ENCODE data around the gene HELZ2.

HELZ2 gene

DNA sequence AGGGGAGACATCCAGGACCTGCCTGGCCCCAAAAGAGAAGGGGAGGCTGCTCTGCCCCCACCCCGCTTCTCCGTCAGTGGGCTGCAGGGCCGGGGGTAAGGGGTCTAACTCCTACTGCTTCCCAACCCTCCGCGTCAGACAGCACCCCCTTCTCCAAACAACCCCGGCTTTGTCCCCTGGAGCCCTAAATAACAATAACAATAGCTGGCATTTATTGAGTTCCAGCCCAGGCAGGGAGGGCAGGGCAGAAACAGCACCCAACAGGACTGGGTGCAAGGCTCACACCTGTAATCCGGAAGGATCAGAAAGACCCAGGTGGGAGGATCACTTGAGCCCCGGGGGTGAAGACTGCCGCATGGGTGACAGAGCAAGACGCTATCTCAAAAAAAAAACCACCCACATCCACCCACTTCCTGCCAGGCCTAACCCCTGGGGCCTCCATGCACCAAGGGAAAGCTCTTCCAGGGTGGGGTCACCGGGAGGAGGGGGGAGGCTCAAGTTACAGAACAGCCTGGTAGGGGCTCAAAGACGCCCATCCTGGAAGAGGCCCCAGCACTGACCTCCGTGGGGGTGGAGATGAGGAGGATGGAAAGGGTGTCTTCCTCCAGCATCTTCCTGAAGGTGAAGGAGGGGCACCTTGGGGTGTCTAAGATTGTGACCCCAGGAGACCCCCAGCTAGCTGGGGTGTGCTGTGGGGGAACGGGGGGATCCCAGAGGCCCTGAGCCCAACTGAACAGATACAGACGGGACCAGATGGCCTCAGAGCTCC is 21.4 kb downstream of the HELZ2 start:
- no peak for DNase-seq (ENCODE audit: low read depth, low spot score)

DNA sequence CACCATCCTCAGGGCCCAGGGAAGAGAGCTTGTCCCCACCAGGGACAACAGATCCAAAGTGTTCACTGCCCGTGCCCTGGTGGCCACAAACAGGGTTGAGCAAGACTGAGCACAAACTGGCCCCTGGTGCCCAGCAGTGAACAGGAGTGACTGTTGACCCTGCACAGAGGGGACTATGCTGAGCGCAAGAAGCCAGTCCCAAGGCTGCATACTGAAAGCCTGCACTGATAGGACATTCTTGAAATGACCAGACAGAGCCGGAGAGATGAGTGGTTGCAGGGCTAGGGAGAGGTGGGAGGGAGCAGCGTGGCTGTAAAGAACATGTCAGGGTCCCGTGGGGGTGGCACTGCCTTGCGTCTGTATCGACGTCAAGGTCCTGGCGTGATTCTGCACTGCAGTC is 23.0 kb downstream of the HELZ2 start:
- DNase-seq (ENCODE audit: low read depth, low spot score), result no peak

DNA sequence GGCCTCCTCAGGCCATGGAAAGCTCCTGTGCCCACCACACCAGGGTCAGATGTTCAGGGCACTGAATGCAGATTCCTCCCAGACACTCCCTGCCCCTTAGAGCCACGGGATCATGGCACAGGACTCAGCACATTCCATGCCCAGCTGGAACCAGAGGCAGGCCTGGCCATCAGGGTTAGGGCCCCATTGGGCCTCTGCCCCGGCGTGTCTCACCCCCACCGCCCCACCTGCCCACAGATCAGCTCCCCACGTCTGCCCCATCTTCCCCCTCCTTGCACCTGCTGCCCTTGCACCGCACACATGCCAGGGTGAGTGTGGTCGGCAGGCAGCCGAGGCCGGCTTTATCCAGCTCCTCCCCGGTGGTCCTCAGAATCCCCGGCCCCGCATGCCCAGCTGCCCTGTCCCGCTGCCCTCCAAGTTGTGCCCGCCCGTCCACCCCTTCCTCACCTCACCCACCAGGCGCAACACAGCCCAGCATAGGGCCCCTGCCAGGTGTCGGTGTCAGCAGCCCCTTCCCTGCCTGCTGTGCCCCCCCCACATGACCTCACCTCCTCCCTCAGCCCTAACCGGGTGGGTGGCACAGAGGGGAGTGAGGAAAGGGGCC is 24.3 kb downstream of the HELZ2 start:
- no peak for DNase-seq (ENCODE audit: low read depth, low spot score)

DNA sequence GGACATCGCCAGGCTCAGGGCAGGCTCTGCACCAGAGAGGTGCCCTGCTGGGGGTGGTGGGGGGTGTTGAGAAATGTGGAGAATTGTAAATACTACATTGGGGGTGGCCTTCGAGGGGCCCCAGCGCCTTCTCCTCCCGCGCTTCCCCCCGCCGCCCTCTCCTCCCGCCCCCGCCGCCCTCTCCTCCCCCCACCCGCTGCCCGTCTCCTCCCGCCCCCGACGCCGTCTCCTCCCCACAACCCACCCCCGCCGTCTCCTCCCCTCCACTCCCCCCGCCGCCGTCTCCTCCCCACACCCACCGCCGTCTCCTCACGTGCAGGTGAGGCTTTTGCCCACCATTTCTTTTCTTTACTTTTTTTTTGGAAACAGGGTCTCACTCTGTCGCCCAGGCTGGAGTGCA is 25.0 kb downstream of the HELZ2 start:
- no peak for DNase-seq (ENCODE audit: low read depth, low spot score)

DNA sequence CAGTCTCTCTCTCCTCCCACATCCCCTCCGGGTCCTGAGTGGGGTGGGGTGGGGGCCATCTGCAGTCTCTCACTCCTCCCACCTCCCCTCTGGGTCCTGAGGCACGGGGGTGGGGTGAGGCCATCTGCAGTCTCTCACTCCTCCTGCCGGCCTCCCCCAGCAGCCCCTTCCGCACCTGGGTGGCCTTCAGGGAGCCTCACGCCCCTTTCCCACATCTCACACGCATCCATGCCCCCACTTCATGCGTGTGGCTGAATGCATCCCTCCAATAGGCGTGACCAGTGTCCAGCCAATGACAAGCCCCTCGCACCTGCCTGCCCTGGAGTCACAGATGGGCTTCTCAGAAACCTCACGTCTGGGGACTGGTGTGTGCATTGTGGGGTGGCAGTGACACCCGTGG is 25.5 kb downstream of the HELZ2 start:
- DNase-seq (ENCODE audit: low read depth, low spot score), result no peak

DNA sequence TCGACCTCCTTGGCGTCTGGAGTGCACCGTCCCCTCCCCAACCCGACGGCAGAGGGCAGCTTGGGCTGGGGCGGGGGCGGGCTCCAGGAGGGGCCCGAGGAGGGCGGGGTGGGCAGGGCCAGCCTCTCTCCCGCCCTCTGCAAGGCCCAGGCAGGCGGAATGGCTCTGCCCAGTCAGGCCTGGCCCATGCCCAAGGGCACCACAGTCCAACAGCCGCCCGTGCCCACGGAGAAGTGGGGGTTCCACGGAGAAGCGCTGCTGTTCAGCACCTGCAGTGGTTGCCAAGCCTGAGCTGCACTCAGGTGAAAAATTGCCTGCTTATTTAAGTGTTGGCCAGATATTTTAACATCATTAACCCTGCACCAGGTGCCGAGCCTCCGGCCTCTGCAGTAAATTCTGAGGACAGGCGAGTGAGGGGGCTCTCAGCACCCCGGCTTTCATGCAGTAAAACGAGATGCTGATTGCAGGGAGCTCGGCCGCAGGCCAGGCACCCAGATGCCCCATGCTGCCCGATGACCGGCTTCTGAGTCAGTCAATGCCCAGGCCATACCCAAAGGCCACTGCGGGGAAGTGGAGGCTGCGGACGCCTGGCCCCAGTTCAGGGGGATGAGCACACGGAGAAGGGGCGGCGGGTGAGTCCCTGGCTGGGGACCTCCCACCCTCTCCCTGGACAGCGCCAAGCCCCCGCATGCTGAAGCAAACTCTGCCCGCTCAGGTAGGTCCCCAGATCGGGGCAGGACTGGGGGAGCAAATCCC is 26.1 kb downstream of the HELZ2 start, which contains the start of gene SRMS:
SRMS (minus strand) TSS at position 25 of the 756 bp plus-strand sequence. CDS start 286 bp downstream, outside the sequence.
- DNase-seq (ENCODE audit: low read depth, low spot score), result no peak

DNA sequence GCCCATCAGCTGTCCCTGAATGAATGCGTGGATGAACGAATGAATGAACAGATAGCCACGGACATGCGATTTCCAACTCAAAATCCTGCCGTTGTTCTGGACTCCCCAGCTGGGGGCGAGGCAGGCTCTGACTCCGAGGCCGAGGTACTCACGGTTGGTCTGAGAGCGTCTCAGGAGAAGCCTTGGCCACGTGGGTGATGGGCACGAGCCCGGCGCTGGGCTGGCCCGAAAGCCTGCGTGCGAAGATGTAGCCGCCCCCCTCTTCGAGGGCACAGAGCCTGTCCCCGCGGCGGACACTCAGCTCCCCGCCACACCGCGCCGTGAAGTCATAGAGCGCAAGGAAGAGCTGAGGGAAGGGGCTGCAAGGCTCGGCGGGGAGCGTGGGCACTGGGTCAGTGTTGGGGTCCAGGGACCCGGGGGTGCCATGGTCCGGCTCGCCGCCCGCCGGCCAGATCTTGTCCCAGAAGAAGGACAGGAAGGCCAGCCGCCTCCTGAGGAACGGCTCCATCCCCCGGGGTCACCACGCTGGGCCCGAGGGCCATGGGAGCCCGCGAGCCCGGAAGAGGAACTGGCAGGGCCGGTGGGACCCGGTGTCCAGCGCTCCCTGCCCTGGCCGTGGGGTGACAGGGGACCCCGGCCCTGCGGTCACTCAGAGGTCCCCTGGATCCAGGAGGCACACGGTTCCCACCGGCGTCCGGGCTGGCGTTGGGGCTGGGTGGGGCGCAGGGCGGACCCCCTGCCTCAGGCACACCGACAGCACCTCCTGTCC is 26.9 kb downstream of the HELZ2 start:
- no peak for DNase-seq (ENCODE audit: low read depth, low spot score)

DNA sequence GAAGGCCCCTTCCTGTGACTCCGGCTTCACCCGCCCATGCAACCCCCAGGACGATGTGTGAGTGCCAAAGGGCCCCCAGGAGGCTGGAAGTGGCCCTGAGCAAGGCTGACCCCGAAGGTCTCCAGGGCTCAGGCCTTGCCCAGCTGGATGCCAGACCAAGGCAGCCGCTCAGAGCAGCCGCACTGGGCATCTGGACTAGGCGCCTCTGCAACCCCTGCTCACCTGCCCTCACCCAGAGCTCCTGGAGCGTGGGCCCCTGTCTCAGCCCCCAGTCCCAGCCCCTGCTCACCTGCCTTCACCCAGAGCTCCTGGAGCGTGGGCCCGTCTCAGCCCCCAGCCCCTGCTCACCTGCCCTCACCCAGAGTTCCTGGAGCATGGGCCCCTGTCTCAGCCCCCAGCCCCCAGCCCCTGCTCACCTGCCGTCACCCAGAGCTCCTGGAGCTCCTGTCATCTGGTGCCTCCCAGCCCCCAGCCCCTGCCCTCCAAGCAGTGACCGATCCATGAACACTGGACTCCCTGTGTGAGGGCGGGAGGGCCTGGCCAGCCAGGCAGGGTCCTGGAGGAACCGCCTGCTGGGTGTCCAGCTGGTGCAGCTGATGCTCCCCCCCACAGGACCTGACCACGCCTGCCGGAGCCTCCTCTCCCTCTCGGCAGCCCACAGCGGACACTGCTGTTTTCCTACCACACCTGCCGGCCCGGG is 27.6 kb downstream of the HELZ2 start:
- DNase-seq (ENCODE audit: low read depth, low spot score), result no peak

DNA sequence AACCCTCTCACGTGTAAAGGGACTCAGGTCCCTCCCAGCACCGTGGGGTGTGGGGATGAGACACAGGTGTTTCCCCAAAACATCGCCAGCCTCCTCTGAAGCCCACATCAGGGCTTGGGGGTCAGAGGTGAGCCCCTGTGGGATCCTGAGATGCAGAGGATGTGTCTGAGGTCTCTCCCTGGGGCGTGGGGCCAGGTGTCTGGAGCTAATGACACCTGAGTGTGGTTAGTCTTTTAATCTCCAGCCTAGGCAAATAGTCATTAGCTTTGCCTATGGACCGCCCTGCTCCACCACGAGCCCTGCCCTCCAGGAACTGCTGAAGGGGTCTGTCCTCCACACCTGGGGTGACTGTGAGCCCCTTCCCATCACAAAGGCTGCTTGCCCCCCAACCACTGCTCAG is 28.2 kb downstream of the HELZ2 start:
- DNase-seq (ENCODE audit: low read depth, low spot score), result no peak

DNA sequence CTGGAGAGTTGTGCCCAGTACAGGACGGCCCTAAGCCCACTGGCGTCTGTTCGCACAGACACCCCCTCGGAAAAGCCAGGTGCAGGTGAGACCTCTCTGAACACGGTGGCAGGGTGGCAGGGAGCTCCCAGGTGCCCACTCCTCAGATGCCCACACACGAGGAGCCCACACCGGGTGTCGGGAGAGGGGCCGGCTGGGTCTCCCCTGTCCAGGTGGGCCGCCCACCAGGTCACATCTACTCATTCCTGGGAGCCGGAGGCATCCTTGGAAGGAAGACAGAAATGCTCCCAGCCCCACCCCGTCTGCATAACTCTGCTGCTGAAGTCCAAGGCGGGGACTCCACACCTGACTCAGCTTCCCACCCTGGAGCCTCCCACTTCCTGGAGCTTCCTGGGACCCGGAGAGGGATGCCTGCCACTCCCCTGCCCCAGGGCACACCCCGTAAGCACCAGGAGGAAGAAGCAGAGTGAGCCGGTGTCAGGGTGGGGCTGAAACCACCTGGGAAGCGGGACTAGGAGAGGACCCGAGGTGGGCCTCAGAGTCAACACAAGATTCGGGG is 29.0 kb downstream of the HELZ2 start:
- no peak for DNase-seq (ENCODE audit: low read depth, low spot score)

DNA sequence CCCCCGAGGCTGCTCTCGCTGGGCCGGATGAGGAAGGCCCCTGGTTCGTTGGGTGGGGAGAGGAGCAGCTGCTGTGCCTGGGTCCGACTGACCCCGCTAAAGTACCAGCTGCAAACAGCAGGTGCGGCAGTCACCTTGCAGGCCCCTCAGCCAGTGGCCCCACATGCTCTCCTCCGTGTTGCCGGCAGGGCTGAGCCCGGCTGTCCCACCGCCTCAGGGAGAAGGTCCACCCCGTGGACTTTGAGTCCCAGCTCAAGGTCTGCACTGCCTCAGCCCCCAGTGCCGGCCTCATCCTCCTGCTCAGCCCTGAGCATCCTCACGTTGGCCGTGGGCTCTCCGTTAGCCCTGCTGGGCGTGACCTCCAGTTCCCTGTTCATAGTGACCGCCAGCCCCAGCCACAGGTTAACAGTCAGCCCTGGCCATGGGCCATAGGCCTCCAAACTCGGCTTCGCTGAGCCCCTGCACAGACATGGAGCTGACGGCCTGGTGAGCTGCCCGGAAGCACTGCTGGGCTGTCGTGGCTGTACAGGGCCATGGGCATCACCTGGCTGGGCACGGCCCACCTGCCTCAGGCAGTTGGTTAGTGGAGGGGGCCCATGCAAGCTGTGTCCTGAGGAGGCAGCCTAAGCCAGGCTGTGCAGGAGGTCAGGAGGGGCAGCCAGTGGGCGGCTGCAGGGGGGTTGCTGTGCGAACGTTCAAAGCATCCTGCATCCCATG is 29.6 kb downstream of the HELZ2 start:
- no peak for DNase-seq (ENCODE audit: low read depth, low spot score)

DNA sequence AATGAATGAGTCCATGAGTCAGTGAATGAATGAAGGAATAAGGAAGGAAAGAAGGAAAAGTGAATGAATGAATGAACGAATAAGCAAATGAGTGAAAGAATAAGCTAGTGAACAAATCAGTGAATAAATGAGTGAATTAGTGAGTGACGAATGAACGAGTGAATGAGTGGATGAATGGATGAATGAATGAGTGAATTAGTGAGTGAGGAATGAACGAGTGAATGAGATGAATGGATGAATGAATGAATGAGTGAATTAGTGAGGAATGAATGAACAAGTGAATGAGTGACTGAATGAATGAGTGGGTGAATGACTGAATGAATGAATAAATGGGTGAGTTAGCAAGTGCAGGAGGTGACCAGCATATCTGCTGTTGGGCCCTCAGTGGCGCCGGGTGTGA is 30.3 kb downstream of the HELZ2 start:
- no peak for DNase-seq (ENCODE audit: low read depth, low spot score)

DNA sequence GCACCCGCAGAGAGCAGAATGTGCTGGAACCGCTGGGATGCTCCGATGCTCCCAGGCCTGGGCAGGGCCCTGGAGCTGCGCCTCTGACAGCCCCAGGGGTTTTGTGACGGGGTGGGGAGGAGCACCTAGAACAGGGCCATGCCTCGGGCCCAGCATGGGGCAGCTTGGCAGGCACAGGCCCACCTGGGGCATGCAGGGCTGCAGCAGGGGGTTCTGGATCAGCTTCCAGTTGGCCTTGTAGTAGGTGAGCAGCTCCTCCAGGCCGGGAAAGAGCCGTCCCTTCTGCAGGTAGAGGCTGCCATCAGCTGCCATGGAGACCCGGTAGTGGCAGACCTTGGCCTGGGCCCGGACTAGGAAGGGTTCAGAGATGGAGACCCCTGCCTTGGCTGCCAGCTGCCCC is 30.9 kb downstream of the HELZ2 start:
- DNase-seq (ENCODE audit: low read depth, low spot score), result no peak

DNA sequence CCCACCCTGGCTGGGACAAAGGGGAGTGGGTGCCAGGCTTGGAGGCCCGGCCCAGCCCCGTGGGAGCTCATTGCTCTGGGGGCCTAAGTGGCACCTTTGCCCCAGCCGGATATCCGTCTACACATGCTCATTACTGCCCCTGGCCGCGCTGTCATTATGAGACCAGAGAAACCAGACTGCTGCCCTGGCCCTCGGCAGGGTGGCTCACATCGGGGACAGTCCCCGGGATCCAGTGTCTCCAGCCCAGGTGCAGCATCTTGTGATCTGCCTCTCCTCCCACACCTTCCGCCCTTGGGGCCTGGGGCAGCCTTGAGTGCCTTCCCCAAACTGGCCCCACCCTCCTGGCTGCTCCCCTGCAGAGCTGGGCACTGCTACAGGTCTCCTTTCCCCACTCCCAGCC is 31.3 kb downstream of the HELZ2 start:
- DNase-seq (ENCODE audit: low read depth, low spot score), result no peak

DNA sequence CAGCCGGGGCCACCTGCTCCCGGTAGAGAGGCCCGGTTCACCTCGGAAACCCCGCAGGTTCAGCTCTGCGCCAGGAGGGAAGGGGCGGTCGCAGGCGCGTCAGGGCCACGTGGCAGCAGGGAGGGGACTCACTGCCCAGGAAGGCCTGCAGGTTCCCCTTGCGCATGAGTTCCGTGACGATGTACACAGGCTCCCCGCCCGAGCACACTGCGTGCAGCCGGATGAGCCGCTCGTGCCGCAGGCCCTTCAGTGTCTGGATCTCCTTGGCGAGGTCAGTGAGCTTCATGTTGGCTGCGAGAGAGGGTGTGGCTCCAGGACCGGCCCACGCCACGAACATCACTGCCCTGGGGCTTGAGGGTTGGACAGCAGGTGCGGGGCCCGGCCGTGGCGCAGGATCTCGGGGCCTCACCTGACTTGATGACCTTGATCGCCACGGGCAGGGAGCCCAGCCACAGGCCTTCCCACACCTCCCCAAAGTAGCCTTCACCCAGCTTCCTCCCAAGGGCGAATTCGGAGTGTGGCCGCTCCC is 31.9 kb downstream of the HELZ2 start:
- no peak for DNase-seq (ENCODE audit: low read depth, low spot score)

DNA sequence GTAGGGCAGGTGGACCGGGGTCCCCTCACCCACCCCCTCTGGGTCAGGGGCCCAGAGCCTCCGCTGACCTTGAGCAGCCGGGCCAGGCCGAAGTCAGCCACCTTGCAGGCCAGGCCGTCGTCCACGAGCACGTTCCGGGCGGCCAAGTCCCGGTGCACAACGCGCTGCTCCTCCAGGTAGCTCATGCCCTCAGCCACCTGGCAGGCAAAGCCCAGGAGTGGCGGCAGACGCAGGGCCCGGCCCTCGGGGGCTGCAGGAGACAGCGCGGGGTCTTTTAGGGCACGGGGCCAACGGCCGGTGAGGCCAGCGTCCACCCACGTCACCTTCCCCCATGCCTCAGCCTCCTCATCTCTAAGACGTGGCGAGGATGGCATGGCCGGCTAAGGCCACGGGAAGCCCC is 32.7 kb downstream of the HELZ2 start:
- no peak for DNase-seq (ENCODE audit: low read depth, low spot score)

DNA sequence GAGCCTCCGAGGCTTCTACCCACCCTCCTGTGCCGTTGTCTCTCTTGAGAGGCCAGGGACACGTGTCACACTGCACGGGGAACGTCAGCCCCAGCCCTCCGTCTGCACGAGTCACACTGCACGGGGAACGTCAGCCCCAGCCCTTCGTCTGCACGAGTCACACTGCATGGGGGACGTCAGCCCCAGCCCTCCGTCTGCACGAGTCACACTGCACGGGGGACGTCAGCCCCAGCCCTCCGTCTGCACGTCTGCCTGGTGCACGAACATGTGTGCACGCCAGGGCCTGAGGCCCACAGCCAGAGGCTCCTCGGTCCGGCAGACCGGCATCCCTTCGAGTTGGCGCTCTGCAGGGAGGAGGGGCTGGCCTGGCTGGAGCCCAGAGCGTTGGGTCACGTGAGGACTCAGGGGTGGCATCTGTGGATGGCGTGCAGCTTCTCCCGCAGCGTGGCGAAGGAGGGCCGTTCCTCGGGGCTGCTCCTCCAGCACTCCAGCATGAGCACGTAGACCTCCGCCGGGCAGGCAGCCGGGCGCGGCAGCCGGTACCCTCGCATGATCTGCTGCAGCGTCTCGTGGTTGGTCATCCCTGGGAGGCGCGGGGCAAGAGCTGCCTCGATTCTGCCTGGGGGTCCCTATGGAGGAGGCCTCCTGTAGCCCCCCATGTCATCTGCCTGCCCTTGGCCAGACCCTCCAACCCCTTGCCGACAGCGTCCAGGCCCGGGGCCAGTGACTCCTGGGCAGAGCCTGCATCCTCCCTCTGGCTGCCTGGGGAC is 33.4 kb downstream of the HELZ2 start:
- no peak for DNase-seq (ENCODE audit: low read depth, low spot score)

DNA sequence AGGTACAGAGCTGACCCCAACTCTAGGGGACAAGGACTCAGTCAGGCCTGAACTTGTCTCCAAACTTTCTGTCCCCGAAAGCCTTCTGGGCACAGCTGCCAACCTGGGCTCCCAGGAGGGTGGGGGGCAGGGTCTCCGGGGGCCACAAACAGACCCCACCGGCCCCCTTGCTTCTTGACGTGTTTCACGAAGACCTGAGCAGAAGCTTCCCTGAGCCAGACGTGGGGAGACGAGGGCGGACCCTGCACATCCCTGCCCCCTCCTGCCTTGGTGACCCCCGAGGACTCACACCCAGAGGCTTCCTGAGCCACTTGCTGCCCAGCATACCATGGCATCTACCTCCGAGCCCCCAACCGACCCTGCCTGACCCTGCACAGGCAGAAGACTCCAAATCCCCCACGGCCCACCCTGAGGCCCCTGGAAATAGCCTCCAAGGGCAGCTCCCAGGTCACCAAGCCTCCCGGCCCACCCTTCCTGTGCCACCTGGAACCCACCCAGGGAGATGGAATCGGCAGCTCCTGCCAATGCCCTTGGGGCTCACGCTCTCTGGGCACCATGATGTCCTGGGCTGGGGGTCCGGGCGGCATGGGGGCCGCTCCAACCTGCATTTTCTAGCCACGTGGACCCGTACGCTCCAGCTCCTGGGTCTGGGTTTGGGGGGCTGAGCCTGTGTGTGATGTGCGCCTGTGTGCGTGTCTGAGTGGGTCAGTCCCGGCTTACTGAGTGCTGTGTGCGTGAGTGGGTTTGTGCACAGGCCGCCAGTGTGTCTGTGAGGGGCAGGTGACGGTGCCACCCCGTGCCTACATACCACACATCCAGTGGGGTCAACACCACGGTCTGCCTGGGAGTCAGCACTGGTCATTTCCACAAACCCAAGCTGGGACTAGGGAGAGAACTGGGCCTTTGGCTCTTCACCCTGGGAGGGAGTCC is 34.3 kb downstream of the HELZ2 start:
- DNase-seq (ENCODE audit: low read depth, low spot score), result no peak
